Measurements from ENCODE around the gene USP15.
"Not testable (repeated sequence)": the region's sequence is repeated elsewhere in the genome, so short reads cannot be mapped to it uniquely, and the experiment has no call there.

Gene USP15

DNA sequence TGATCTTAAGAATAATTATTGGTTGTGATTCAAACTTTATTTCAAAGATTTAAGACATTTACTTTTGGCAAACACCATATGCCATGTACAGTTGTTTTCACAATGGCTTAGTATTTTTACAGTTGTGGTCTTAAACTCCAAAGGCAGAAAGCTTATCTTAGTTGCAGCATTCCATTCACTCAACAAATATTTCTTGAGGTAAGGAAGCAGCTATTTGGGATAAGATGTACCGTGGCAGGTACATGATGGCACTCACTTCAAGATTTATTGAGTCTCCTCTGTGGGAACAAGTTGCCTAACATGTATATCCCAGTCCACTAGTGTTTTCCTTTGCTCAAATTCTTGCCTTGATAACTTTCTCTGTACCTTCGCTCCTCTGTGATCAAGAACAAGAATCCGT is 198.4 kb downstream of the USP15 start:
- no peak for DNase-seq (ENCODE audit: low read depth)

DNA sequence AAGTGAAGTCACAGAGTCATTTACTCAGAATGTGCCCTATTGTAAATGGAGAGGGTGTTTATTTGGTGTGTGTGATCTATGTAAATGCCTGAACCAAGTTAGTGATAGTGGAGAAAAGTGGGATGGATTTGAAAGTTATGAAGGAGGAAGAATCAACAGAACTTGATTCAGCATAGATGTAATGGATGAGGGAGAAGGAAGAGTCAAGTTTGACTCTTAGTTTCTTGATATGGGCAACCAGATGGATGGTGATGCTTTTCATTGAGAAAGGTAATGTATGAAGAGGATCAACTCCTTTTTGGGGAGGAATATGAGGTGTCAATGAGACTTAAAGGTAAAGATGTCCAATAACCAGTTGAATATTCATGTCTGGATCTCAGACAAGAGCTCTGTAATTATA is 199.8 kb downstream of the USP15 start:
- no peak for DNase-seq (ENCODE audit: low read depth)

DNA sequence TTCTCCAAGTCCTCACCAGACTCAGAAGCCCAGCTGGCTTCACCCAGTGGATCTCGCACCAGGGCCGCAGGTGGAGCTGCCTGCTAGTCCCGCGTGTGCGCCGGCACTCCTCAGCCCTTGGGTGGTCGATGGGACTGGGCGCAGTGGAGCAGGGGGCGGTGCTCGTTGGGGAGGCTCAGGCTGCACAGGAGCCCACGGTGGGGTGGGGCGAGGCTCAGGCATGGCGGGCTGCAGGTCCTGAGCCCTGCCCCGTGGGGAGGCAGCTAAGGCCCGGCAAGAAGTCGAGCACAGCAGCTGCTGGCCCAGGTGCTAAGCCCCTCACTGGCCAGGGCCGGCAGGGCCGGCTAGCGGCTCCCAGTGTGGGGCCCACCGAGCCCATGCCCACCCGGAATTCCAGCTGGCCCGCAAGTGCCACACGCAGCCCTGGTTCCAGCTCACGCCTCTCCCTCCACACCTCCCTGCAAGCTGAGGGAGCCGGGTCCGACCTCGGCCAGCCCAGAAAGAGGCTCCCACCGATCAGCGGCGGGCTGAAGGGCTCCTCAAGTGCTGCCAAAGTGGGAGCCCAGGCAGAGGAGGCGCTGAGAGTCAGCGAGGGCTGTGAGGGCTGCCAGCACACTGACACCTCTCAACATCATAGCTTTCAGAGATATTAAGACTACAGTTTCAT is 201.1 kb downstream of the USP15 start:
- not testable (repeated sequence) for DNase-seq (ENCODE audit: low read depth)

DNA sequence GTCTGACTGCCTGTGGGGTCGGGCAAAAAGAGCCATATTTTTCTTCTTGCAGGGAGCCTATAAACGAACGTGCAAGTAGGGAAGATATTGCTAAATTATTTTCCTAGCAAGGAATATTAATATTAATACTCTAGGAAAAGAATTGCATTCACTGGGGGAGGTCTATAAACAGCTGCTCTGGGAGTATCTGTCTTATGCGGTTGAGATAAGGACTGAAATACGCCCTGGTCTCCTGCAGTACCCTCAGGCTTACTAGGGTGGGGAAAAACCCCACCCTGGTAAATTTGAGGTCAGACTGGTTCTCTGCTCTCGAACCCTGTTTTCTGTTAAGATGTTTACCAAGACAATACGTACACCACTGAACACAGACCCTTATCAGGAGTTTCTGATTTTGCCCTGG is 203.0 kb downstream of the USP15 start:
- DNase-seq (ENCODE audit: low read depth) = not testable (repeated sequence)
